ENCODE data around the gene ERVFRD-1.

DNA sequence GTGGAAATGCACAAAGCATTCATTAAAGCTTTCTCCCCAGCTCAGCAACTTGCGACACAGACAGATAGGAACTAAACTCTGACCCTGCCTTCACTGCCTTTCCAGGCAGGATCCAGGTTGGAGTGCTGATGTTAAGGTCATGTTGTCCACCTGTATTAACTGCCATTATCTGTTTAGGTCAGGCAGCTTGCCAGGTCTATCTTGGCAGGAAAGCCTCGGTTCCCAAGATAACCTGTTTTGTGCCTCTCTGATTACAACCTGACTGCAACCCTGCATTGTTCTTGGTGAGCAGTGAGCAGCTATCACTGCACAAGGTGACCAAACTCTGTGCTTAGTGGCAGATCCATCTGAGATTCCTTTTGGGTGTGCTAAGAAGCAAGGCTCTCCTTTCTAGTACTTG lies 44.2 kb downstream of the ERVFRD-1 start:
- no peak for TF ChIP-seq EZH2phosphoT487 (IDR thresholded peaks at IDR 0.05; ENCODE audit: insufficient read depth, low read depth)
- no peak for TF ChIP-seq EZH2 (IDR thresholded peaks at IDR 0.05; ENCODE audit: insufficient read depth, poor library complexity, severe bottlenecking)

All from GM23248 (cell line).